PFSK-1 (cell line): ENCODE measurements around the gene ARHGAP10.

Experiments used
- FOXP2 ChIP-seq: optimal IDR thresholded peaks from 2 replicates; pipeline ENCODE3; 2011; ENCODE audit warnings: borderline replicate concordance, control low read depth, inconsistent platforms; ENCODE audit not compliant: insufficient read depth; ENCODE audit errors: extremely low read length, extremely low read depth
- POLR2AphosphoS5 ChIP-seq: IDR thresholded peaks from 2 replicates; pipeline ENCODE4 v1.6.1; 2012; ENCODE audit warnings: low read depth, mild to moderate bottlenecking, control low read depth, low read length, moderate library complexity
- SIN3A ChIP-seq: IDR thresholded peaks from 2 replicates; pipeline ENCODE4 v1.6.1; 2012; ENCODE audit warnings: mild to moderate bottlenecking, low read length, moderate library complexity, borderline replicate concordance; ENCODE audit not compliant: insufficient read depth
- TAF1 ChIP-seq: IDR thresholded peaks from 2 replicates; pipeline ENCODE4 v1.6.1; 2012; ENCODE audit warnings: low read length, control low read depth, borderline replicate concordance; ENCODE audit not compliant: insufficient read depth
- TF ChIP-seq, protein P1 (sequence below), 2 experiments: IDR thresholded peaks; 2 replicates each; pipeline versions ENCODE4 v1.6.1 to v1.8.0; 2011 to 2012; ENCODE audit warnings: low read depth in 2 of 2, low read length in 2 of 2, control low read depth in 1 of 2, inconsistent platforms in 1 of 2, mild to moderate bottlenecking in 1 of 2, moderate library complexity in 1 of 2; ENCODE audit not compliant: insufficient read depth in 1 of 2

ARHGAP10 gene

DNA sequence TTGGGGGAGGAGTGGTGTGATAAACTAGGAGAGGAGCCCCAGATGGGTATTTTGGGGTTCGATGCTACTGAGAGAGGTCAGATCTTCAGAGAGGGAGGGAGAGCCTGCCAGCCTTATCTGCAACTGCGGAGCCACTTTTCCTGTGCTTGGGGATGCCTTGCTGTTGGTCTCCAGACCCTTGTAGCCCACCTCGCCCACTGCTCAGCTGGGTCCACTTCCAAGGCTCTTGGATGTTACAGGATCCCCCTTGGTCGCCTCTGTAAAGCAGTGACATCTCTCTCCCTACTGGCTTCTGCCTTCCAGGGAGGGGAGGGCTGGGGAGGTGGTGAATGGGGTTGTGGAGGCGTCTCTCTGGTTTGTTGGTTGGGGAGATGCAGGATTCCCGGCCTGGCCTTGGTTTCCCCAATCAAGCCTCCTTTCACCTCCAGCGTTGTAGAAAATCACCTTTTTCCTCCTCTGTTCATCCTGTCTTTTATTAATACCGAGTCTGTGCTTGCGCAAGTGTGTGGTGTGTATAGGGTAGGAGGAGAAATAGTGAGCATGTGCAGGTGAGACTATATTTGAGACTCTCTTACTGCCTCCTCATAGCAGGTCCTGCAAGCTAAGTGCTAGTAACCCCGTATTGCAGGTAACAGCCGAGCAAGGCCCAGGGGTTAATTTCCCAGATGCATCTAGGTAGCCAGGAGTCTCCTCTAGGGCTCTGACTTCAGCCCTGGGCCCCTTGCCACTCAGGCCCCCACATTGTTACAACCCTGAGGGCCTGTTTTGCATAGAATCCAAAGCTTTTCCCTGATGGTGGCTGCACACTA, 337.4 kb downstream of the ARHGAP10 start:
- TF ChIP-seq FOXP2, result no peak
- TF ChIP-seq, protein P1, sequence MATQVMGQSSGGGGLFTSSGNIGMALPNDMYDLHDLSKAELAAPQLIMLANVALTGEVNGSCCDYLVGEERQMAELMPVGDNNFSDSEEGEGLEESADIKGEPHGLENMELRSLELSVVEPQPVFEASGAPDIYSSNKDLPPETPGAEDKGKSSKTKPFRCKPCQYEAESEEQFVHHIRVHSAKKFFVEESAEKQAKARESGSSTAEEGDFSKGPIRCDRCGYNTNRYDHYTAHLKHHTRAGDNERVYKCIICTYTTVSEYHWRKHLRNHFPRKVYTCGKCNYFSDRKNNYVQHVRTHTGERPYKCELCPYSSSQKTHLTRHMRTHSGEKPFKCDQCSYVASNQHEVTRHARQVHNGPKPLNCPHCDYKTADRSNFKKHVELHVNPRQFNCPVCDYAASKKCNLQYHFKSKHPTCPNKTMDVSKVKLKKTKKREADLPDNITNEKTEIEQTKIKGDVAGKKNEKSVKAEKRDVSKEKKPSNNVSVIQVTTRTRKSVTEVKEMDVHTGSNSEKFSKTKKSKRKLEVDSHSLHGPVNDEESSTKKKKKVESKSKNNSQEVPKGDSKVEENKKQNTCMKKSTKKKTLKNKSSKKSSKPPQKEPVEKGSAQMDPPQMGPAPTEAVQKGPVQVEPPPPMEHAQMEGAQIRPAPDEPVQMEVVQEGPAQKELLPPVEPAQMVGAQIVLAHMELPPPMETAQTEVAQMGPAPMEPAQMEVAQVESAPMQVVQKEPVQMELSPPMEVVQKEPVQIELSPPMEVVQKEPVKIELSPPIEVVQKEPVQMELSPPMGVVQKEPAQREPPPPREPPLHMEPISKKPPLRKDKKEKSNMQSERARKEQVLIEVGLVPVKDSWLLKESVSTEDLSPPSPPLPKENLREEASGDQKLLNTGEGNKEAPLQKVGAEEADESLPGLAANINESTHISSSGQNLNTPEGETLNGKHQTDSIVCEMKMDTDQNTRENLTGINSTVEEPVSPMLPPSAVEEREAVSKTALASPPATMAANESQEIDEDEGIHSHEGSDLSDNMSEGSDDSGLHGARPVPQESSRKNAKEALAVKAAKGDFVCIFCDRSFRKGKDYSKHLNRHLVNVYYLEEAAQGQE (IDR thresholded peaks at IDR 0.05; ENCODE audit: insufficient read depth in 1 of 2, low read depth in 2 of 2, low read length in 2 of 2), result no peak
- TF ChIP-seq TAF1, result no peak
- TF ChIP-seq POLR2AphosphoS5, result no peak
- no peak for TF ChIP-seq SIN3A

DNA sequence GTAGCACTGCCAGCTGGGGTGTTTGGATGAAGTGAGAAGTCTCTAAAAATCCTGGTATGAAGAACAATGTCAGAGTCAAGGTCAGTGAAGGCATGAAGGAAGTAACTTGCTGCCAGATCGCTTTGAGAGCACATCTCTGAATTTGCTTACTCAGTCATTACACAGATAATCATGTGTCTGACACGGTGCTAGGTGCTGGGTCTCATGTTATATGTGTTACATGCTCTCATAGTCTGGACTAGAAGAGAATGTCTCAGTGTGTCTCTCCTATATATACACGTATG, 337.9 kb downstream of the ARHGAP10 start:
- TF ChIP-seq, protein P1 (IDR thresholded peaks at IDR 0.05; ENCODE audit: insufficient read depth in 1 of 2, low read depth in 2 of 2, low read length in 2 of 2), result no peak
- TF ChIP-seq FOXP2 (no peak), TAF1 (no peak), POLR2AphosphoS5 (no peak), SIN3A (no peak)

DNA sequence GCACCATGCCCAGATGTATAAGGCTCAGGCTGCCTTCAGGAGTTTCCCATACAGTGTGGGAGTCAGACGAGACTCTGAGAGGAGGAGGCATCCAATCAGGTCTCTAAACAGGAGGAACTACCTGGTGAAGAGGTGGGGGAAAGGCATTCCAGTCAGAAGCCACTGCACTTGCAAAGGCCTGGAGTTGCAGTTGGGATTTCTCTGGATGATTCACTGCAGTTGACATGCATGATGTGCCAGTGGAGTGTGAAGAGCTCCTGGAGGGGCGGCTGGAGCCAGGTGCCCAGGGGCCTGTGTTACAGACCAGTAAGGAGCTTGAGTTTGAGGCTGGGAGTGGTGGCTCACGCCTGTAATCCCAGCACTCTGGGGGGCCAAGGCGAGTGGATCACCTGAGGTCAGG, 339.1 kb downstream of the ARHGAP10 start:
- no peak for TF ChIP-seq POLR2AphosphoS5

- TF ChIP-seq FOXP2, result no peak
- no peak for TF ChIP-seq POLR2AphosphoS5
These were observed 340.9 kb downstream of the ARHGAP10 start for GRCh38 chr4:148072789-148073188.

- TF ChIP-seq, protein P1 (IDR thresholded peaks at IDR 0.05; ENCODE audit: insufficient read depth in 1 of 2, low read depth in 2 of 2, low read length in 2 of 2), result no peak
These were observed 341.5 kb downstream of the ARHGAP10 start for GRCh38 chr4:148073349-148073748.

- TF ChIP-seq, protein P1 (IDR thresholded peaks at IDR 0.05; ENCODE audit: insufficient read depth in 1 of 2, low read depth in 2 of 2, low read length in 2 of 2), result no peak
- TF ChIP-seq FOXP2 (no peak), TAF1 (no peak), SIN3A (no peak), POLR2AphosphoS5 (no peak)
These were observed 342.6 kb downstream of the ARHGAP10 start for GRCh38 chr4:148074462-148074861.
